Mononuclear cell (primary cell): ENCODE results near the gene PANX3. TPM values are rescaled to one million over a fixed set of nuclear protein-coding genes. Genes with fewer than 3 reads are reported as not detected.
"Not testable (repeated sequence)": the region's sequence is repeated elsewhere in the genome, so short reads cannot be mapped to it uniquely, and the experiment has no call there.

Experiments
- H3K27me3 ChIP-seq: 2 replicates; pipeline ENCODE4 v1.6.0; 2011; ENCODE audit warnings: low read length, control low read depth; ENCODE audit not compliant: insufficient read depth
- H3K4me1 ChIP-seq: 2 replicates; pipeline ENCODE4 v1.5.1; 2011; ENCODE audit warnings: mild to moderate bottlenecking, low read length, control low read depth; ENCODE audit not compliant: insufficient read depth
- H3K4me3 ChIP-seq: 2 replicates; pipeline ENCODE4 v1.5.1; 2011; ENCODE audit warnings: mild to moderate bottlenecking, low read length, moderate library complexity
- H3K9me3 ChIP-seq: 2 replicates; pipeline ENCODE4 v1.5.1; 2011; ENCODE audit warnings: low read depth, mild to moderate bottlenecking, control low read depth, low read length
- total RNA-seq: library from RNA; depleted of rRNA; stranded (reverse); fragments of >200 nt; gene quantifications from one replicate; pipeline ENCODE4 v1.2.3, GENCODE V29; 2012

PANX3 gene
- total RNA-seq, 1 donor: not detected

DNA sequence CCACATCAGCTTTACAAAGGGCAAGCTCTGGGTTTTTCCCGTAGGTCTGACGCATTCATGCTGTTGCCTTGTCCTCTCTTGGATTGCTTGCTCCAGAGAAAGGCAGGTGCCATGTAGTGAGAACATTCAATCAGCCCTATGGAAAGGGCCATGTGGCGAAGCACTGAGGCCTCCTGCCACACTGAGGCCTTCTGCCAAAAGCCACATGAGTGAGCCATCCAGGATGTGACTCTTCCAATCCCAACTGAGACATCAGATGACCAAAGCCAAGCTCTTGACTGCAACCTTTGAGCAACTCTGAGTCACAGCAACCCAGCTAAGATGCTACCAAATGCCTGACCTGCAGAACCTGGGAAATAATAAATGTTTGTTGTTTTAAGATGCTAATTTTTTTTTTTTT, 9.0 kb upstream of the PANX3 start:
- H3K4me1 ChIP-seq: peaks cover 6% of the 10 kb centered on the region
- peaks cover 10% of the 10 kb centered on the region for H3K27me3 ChIP-seq
- H3K9me3 ChIP-seq: no peaks in the 10 kb centered on the region
- H3K4me3 ChIP-seq: no peak overlapping the region

DNA sequence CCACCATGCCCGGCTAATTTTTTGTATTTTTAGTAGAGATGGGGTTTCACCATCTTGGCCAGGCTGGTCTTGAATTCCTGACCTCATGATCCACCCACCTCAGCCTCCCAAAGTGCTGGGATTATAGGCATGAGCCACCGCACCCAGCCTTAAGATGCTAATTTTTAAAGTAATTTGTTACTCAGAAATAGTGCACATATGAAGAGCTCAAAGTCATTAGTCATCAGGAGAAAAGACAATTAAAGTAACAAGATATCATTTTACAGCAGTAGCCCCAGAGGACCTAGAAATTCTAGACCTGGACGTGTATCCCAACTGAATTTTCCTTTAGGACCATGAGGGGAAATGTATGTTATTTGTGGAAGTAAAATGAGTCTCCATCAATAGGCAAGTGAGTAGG, 8.5 kb upstream of the PANX3 start:
- H3K4me3 ChIP-seq, H3K27me3 ChIP-seq: not testable (repeated sequence)

GRCh38 chr11:124605719-124606118, 5.5 kb upstream of the PANX3 start:
- Histone ChIP-seq H3K4me1 (peaks cover 6% of the 10 kb centered on the region), H3K4me3 (no peak overlapping the region), H3K9me3 (no peaks in the 10 kb centered on the region), H3K27me3 (no peaks in the 10 kb centered on the region)

More for the DNA sequence above, 8.5 kb upstream of the PANX3 start:
- H3K9me3 ChIP-seq, H3K4me1 ChIP-seq: not testable (repeated sequence)

- H3K4me3 ChIP-seq: no peak overlapping the region
- H3K27me3 ChIP-seq: no peaks in the 10 kb centered on the region
- peaks cover 6% of the 10 kb centered on the region for H3K4me1 ChIP-seq
- no peaks in the 10 kb centered on the region for H3K9me3 ChIP-seq
Measured at GRCh38 chr11:124608147-124608546, 3.1 kb upstream of the PANX3 start.

GRCh38 chr11:124610295-124610694, 933 bp upstream of the PANX3 start:
- Histone ChIP-seq H3K4me3 (no peak overlapping the region), H3K4me1 (peaks cover 6% of the 10 kb centered on the region)

DNA sequence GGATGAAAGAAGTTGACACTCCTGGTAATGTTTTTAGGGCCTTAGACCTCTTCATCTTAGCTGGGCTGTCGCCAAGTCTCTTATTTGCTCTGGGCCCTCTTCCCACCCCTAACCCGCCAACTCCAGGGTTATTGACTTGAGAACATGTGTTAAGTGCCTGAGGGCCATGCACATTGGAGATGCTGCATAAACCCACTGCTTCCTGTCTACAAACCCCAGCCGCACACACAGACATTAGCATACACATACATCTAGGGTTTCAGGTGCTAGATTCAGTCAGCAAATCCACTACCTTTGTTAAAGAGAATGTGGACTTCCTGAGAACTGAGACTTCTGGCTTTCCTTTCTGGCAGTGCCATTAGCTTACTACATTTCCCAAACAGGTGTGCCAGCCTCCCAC, 817 bp downstream of the PANX3 start:
- no peaks in the 10 kb centered on the region for H3K4me1 ChIP-seq
- no peak overlapping the region for H3K4me3 ChIP-seq
- no peaks in the 10 kb centered on the region for H3K9me3 ChIP-seq
- no peaks in the 10 kb centered on the region for H3K27me3 ChIP-seq

More at GRCh38 chr11:124610295-124610694, 933 bp upstream of the PANX3 start:
- Histone ChIP-seq H3K9me3 (no peaks in the 10 kb centered on the region), H3K27me3 (no peaks in the 10 kb centered on the region)

GRCh38 chr11:124612567-124613246, 1.5 kb downstream of the PANX3 start:
- H3K27me3 ChIP-seq: no peaks in the 10 kb centered on the region
- H3K9me3 ChIP-seq: no peaks in the 10 kb centered on the region
- no peak overlapping the region for H3K4me3 ChIP-seq
- no peaks in the 10 kb centered on the region for H3K4me1 ChIP-seq

- Histone ChIP-seq H3K4me1 (peaks cover 14% of the 10 kb centered on the region), H3K4me3 (no peak overlapping the region), H3K9me3 (no peaks in the 10 kb centered on the region), H3K27me3 (no peaks in the 10 kb centered on the region)
Measured at GRCh38 chr11:124618863-124619262, 7.6 kb downstream of the PANX3 start.

DNA sequence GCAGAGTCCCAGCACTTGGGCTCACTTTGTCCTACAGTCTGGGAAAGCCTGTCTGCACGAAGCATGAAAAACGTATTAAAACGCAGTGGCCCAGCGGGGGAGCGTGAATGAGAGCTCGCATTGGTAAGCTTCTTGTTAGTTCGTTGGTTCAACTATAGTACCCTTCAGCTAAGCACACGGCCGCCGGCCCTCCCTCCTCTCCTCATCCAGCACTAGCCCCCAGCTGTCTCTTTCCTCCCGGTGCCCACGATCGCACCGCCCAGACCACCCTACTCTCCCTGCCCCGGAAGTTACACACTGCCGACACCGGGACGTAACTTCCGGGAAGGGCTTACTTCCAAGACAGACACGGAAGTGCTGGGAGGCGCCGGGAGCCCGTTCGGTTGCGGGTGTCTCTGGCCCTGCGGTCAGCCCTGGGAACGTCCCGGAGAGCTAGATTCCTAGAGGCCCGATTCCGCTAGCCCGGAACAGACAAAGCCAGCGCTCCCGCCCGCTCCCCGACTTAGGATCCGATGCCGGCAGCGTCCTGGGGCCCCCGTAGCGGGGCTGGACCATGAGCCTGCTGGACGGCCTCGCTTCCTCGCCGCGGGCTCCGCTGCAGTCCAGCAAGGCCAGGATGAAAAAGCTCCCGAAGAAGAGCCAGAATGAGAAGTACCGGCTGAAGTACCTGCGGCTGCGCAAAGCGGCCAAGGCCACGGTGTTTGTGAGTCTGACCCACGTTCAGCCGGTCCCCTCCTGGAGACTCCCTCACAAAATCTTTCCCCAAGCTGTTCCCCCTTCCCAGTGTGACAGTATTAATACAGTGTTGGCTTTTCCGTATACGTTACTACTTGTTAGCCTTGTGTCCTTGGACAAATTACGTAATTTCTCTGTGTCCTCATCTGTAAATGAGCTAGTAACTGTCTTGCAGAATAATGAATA, 11.6 kb downstream of the PANX3 start, which contains the start of gene TBRG1:
Gene TBRG1, plus strand, starts transcription at position 334 of the 921 bp plus-strand sequence. Its CDS starts 220 bp downstream, at position 554.
- Histone ChIP-seq H3K27me3 (no peaks in the 10 kb centered on the region), H3K9me3 (no peaks in the 10 kb centered on the region), H3K4me3 (peak within 1 kb of the TSS; percentile 88), H3K4me1 (peaks cover 36% of the 10 kb centered on the region)

DNA sequence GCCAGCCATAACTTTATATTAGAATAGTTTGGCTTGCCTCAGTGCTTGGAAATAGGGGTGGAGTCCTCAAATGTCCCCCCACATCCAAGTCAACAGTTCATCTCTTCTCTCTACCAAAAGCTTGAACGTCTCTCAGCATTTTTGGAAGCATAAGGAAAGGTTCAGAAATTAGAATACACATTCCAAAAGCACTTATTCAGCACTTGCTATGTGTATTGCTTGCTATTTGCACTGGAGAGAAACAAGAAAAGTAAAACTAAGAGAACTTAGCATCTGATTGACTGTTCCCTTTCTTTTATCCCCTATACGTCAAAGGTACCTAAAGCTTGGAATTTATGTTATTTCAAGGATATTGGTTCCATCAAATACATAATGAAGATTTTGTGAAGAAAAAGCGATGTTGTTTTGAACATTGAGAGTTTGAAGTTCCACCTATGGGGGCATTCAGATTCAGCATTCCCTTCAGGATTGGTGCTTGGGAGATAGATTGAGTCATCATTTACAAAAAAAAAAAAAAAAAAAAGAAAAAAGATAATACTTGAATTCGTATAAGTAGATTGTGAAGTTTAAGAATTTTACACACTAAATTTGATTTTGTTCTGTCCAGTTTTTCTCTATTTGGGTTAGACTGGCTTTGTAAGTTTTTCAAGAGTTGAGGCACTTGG, 12.8 kb downstream of the PANX3 start:
- Histone ChIP-seq H3K27me3 (no peaks in the 10 kb centered on the region), H3K4me1 (peaks cover 36% of the 10 kb centered on the region)

DNA sequence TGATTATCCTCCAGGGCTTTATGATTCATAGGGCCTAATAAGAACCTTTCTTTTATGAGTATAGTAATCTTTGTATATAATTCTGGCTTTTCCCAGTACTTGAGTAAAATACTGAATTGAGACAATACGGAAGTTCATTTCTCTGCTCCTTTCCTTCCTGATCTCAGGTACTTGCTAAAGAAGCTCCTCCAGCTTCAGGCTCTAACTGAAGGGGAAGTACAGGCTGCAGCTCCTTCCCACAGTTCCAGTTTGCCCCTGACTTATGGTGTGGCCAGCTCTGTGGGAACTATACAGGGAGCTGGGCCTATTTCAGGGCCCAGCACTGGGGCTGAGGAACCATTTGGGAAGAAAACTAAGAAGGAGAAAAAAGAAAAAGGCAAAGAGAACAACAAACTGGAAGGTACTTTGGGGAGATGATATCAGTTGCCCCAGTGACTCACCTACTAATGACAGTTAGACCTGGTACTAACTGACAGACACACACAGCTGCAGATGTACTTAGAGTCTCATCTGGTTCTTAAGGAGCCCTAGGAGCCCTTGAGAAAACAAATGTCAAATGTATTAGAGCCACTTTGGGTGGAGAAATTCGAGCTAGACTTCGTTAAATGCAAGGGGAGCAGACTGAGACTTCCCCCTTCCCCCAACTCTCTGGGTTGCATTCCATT, 14.4 kb downstream of the PANX3 start:
- Histone ChIP-seq H3K27me3 (no peaks in the 10 kb centered on the region), H3K4me1 (peaks cover 36% of the 10 kb centered on the region), H3K4me3 (no peak overlapping the region), H3K9me3 (no peaks in the 10 kb centered on the region)

More for the DNA sequence above, 12.8 kb downstream of the PANX3 start:
- no peaks in the 10 kb centered on the region for H3K9me3 ChIP-seq
- peak overlapping the region; percentile 88 for H3K4me3 ChIP-seq

- Histone ChIP-seq H3K9me3 (no peaks in the 10 kb centered on the region), H3K27me3 (no peaks in the 10 kb centered on the region), H3K4me1 (peaks cover 30% of the 10 kb centered on the region), H3K4me3 (no peak overlapping the region)
Measured at GRCh38 chr11:124627546-124627945, 16.3 kb downstream of the PANX3 start.

- no peaks in the 10 kb centered on the region for H3K27me3 ChIP-seq
- H3K9me3 ChIP-seq: no peaks in the 10 kb centered on the region
- H3K4me1 ChIP-seq: peaks cover 14% of the 10 kb centered on the region
- no peak overlapping the region for H3K4me3 ChIP-seq
Measured at GRCh38 chr11:124629961-124630360, 18.7 kb downstream of the PANX3 start.

GRCh38 chr11:124633355-124633754, 22.1 kb downstream of the PANX3 start:
- H3K27me3 ChIP-seq: no peaks in the 10 kb centered on the region
- no peaks in the 10 kb centered on the region for H3K4me1 ChIP-seq
- no peaks in the 10 kb centered on the region for H3K9me3 ChIP-seq
- no peak overlapping the region for H3K4me3 ChIP-seq
